ENCODE data around the gene NTSR2. TPM values are rescaled to one million over a fixed set of nuclear protein-coding genes. Genes with fewer than 3 reads are reported as not detected.

Gene NTSR2
- polyA plus RNA-seq, 2 of the 4 experiments (the other 2 are of a cell fraction), result not detected

- Histone ChIP-seq H3K4me1 (peaks cover 6% of the 10 kb centered on the region; the same call in 2 of the 3 replicates), H3K9me3 (no peaks in the 10 kb centered on the region), H3K4me3 (no peak overlapping the region), H3K27ac (no peak overlapping the region), H3K4me2 (no peak overlapping the region)
- FAIRE-seq (no peak), DNase-seq (ENCODE audit: low read depth in 1 of 2, low spot score in 1 of 2) (no peak), ATAC-seq (no peak)
- WGBS (ENCODE audit: missing lambda C conversion rate), result 75% methylated on average over 5 of the region's 5 CpGs
- ChIA-PET POLR2A (no interaction called here), CTCF (no interaction called here)
- no peak for TF ChIP-seq KDM1A (IDR thresholded peaks at IDR 0.05; ENCODE audit: low read depth)
- no peak for TF ChIP-seq RARB (CRISPR knock-in tag; IDR thresholded peaks at IDR 0.05)
- no peak for TF ChIP-seq GATA3 (IDR thresholded peaks at IDR 0.05; ENCODE audit: borderline replicate concordance)
- TF ChIP-seq ESRRA (IDR thresholded peaks at IDR 0.05; ENCODE audit: borderline replicate concordance, low read length), result no peak
- no peak for TF ChIP-seq CHD4 (IDR thresholded peaks at IDR 0.05; ENCODE audit: borderline replicate concordance)
- no peak for TF ChIP-seq PHF8 (IDR thresholded peaks at IDR 0.05; ENCODE audit: borderline replicate concordance, low read depth)
- TF ChIP-seq REST (IDR thresholded peaks at IDR 0.05), result no peak
- no peak for TF ChIP-seq KDM5A (IDR thresholded peaks at IDR 0.05)
- TF ChIP-seq ATOH8 (CRISPR knock-in tag; IDR thresholded peaks at IDR 0.05; ENCODE audit: low read depth), result no peak
- no peak for TF ChIP-seq ZFP36 (IDR thresholded peaks at IDR 0.05; ENCODE audit: borderline replicate concordance, partially characterized antibody)
- TF ChIP-seq RAD21 (conservative IDR thresholded peaks at IDR 0.05 in 1 of 2, IDR thresholded peaks at IDR 0.05 in 1 of 2), result no peak
- no peak for TF ChIP-seq NR3C1 (IDR thresholded peaks at IDR 0.05)
- TF ChIP-seq E2F6 (IDR thresholded peaks at IDR 0.05; ENCODE audit: borderline replicate concordance, low read depth), result no peak
Measured at GRCh38 chr2:11613297-11613696, 56.7 kb downstream of the NTSR2 start.

GRCh38 chr2:11612553-11613215 is 57.3 kb downstream of the NTSR2 start:
- TF ChIP-seq MAX (IDR thresholded peaks at IDR 0.05) (no peak), PHF8 (IDR thresholded peaks at IDR 0.05; ENCODE audit: borderline replicate concordance, low read depth) (no peak), HOXB13 (CRISPR knock-in tag; IDR thresholded peaks at IDR 0.05; ENCODE audit: low read depth) (no peak), CEBPB (IDR thresholded peaks at IDR 0.05) (no peak), FOXS1 (CRISPR knock-in tag; IDR thresholded peaks at IDR 0.05) (no peak), FOSB (CRISPR knock-in tag; IDR thresholded peaks at IDR 0.05) (no peak), USF2 (IDR thresholded peaks at IDR 0.05) (no peak), CHD4 (IDR thresholded peaks at IDR 0.05; ENCODE audit: borderline replicate concordance) (no peak), EP300 (IDR thresholded peaks at IDR 0.05) (no peak), JUN (IDR thresholded peaks at IDR 0.05) (no peak)
- Histone ChIP-seq H3K9me3 (no peaks in the 10 kb centered on the region), H3K4me3 (no peak overlapping the region), H3K27ac (peak overlapping the region; percentile 14 to 73; a peak in 5 of 6 replicates), H3K4me2 (peak overlapping the region; percentile 5; the same call in 2 of the 3 replicates), H3K4me1 (peaks cover 6% of the 10 kb centered on the region; the same call in 2 of the 3 replicates)
- POLR2A ChIA-PET, result interaction anchor here (0.6 kb wide), 1 partner anchor 431 kb away, joined by 5 read pairs; no protein-coding TSS in a partner anchor
- no peak for ATAC-seq
- DNase-seq (ENCODE audit: low read depth in 1 of 2, low spot score in 1 of 2), result no peak
- FAIRE-seq, result no peak
- CTCF ChIA-PET, result interaction anchor here (0.9 to 1.7 kb wide), 3 partner anchors 29 to 480 kb away, joined by 4 to 8 read pairs (median 5); a partner anchor contains a TSS
- WGBS (ENCODE audit: missing lambda C conversion rate), result 81% methylated on average over 17 of the region's 20 CpGs

Measured in A549 (cell line).